Fibroblast of skin of abdomen (primary cell): ENCODE data around the gene FARS2. TPM values are rescaled to one million over a fixed set of nuclear protein-coding genes. Genes with fewer than 3 reads are reported as not detected.

Source experiments
- DNase-seq: peaks from one replicate; pipeline ENCODE4 v3.0.0-alpha.2; 2013
- polyA plus RNA-seq, 2 experiments: library from polyadenylated mRNA; unstranded; fragments of 120-200 nt; gene quantifications; one replicate each; pipeline ENCODE4 v1.2.1, GENCODE V29; 2013; ENCODE audit not compliant: insufficient read length in 2 of 2

Gene FARS2
- polyA plus RNA-seq (2013, experiment 1 of 2; ENCODE audit: insufficient read length) = 13.3 TPM
- polyA plus RNA-seq (2013, experiment 2 of 2; ENCODE audit: insufficient read length) = 12.6 TPM

DNA sequence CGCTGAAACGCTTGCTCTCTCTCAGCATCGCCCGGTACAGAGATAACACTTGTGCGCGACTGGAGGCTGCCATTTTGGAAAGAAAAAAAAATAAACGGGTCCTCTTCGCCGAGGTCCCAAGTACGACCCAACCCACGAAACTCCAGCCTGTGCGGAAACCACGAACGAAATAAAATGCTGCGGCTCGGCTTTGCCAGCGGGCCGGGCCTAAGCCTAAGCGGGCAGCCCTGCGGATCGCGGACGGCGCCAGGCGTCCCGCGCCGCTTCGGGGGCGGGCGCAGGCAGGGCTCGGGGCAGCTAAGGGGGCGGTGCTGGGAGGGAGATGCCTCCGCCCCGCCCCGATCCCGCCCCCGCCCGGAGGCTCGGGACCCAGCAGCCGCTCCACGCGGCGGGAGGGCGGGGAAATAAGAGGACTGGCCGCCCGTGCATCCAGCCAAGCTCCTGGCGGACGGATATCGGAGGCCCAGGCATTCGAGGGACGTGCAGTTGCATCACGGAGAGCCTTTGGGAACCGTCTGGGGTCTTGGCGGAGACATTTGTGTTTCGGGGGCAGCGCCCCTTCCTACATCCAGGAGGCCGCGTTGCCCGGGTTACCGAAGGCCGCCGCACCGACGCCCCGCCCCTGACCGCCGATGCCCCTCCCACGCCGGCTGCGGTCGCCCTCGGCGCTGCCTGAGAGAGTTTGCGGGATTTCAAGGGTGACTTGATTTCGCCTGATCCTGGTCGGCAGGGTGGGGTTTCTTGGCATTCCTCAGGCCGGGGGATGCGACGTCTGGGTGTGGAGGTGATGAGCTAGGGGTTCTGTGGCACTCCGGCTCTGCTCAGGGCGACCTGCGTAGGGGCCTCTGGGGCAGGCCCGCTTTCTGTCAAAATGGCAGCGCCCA is at the start of gene FARS2, which contains the start of gene LYRM4:
TSS of gene FARS2 (plus strand) at position 853 of the 884 bp plus-strand sequence.
TSS of gene LYRM4 (minus strand) at position 290 of the 884 bp plus-strand sequence. CDS start at position 73, 217 bp downstream.
- peak; percentile 89 for DNase-seq

DNA sequence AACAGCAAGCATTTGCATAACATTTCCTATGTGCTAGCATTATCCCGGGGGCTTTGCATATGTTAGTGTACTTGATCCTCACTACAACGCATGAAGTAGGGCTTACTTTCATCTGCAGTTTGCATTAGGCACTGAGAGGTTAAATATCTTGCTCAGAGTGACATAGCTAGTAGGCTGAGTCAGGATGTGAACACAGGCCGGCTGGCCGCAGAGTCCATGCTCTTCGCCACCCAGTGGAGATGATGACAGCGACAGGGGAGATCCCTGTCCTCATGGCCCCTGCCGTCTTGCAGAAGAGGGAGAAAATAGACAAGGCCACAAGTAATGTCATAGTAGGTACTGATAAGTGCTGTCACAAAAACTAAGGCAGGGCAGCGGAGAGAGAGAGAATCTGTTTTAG is 47.5 kb upstream of the FARS2 start:
- DNase-seq = peak; percentile 64

DNA sequence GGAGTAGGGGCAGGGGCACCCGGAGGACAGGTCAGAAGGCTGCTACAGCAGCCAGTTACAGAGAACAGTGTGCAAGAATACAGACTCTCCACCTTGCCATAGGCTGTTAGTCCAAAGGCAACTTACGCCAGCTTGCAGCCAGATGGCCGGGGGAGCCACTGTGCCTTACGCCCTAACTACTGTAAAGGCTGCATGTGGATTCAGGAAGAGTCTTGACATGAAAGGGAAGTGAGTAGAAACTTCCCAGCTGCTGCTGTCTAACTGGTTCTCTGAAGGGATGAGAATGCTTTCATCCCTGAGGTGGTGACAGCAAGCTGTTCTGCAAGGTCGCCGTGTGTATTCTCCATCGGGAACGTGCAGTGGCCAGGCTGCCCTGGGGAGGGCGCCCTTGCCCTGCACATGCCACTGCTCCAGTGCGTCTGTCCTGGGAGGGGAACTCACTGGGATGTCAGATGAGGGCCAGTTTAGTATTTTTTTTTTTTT is 46.7 kb upstream of the FARS2 start:
- peak; percentile 75 for DNase-seq

DNA sequence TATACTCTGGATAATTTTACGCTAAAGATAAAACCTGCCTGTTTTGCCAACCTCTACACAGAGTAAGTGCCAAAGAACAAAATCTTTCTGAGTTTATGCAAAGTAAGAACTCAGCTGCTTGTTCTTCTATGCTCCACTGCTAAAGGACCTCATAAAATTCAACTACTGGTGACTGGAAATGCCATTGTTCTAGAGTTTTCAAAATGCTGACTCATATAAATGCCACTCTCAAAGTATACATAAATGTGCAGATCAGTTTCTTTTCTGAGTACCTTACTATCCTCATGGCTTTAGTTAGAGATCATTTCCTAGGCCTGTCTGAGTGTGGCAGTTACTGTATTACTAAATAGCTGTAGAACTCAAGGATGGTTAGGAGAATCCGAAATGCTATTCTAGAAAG is 46.2 kb upstream of the FARS2 start:
- DNase-seq = peak; percentile 20

DNA sequence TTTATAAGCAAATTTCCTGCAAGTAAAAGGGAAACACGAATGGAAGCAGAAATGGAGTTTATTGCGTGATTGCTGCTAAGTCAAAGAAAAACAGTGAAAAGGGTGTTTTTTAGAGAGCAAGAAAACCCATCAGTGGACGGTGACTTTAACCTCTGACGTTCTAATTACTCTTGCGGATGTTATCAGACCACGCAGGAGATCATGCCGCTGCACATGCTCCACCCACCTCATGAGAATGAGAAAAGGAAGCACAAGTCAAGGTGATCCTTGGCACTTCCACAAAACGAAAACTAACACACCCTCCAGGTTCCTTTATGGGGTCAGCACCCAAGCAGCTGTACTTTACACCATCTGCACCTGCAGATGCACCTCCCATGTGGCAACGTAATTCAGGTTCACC is 45.5 kb upstream of the FARS2 start:
- no peak for DNase-seq

DNA sequence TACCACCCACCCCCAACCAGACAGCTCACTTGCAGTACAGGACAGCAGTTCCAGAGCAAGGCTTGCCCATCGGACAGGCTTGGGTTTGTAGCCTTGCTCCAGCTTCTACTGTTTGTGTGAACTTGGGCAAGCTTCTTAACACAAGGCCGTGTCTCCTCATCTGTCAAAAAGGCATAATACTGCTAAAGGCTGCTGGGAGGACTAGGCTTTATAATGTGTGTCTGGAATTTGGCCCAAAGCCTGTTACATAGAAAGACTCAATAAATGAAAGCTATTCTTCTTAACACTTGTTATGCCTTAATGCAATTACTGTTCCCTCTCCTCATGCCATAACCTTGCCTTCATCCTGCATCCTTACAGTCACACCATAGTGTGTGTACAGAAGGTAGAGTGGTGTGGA is 44.0 kb upstream of the FARS2 start:
- no peak for DNase-seq

DNA sequence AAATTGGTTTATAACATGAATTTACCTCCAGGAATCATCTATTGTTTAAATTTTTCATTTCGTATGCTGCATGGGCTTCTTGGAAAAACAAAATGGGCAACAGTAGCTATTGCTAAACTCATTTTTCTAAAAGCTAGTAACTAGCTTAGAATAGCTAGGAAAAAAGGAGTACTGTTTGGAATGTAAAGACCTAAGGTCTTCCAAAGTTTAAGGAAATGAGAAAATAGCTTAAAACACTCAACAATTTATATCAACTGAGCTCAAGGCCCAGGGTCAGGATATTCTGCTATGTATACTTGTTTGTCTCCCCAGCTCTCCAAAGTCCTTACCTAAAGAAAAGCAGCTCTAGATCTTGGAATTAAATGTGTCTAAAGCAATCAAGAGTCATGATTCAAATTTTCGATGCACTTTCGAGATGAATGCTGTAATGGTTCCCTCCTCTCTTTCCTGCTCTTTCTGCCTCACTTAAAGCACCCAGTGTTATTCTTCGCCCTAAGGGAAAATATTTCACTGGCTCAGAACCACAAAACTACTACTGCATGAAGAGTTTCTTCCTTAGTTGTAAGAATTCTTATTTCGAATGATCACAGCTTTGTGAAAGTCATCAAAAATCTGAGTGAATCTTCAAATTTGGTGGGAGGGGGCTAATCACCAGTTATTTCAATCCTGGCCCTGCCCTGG is 42.2 kb upstream of the FARS2 start:
- DNase-seq = no peak

DNA sequence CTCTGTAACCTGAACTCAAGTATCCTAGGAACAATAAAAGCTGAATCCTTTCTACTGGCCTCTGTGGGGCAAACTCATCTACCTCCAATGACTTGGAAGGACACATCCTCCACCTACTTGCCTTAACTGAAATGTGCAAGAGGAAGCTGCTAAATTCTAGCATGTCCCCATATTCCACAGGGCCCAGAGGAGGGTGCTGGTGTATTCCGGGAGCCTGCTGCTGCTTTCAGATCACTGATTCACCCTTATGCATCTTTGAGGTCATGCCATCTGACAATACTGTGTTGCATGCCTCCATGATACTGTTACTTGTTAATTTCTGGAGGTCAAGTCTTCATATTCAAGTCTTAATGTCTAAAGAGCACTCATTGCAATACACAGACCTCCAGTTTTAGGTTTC is 40.9 kb upstream of the FARS2 start:
- DNase-seq = no peak

DNA sequence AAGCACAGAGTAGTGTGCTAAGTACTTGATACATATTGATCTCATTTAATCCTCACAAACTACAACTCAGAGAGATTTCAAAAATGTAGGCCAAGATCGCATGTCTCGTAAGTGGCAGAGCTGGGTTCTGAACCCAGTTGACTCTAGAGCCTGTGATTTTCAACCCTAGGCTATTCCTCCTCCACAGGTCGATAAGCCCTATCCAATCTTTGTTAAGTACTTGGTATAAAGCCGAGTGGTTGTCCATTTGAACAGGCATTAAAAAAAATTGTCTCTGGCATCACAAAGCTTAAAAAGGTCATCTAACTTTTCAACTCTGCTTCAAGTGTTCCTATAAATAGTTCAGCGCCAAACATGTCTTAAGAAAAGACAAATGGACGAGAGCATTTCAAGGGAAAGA is 38.0 kb upstream of the FARS2 start:
- DNase-seq = no peak

DNA sequence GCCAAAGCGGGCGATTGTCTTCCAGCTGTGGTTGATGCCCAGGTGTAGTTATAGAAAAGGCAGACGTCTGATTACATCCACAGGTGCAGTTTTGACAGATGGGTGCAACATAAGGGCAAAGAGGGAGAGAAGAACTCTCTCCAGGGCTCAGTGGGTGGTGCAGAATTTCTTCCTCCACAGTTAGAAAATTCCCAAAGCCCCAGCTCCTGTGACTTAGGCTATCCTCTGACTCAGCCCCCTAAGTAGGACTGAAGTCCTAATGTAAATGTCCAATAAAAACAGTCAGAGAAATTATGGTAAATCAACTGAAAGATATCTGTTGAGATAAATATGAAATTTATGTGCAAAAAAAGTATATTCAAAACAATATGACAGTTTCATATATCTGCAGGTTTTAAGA is 32.0 kb upstream of the FARS2 start:
- no peak for DNase-seq

DNA sequence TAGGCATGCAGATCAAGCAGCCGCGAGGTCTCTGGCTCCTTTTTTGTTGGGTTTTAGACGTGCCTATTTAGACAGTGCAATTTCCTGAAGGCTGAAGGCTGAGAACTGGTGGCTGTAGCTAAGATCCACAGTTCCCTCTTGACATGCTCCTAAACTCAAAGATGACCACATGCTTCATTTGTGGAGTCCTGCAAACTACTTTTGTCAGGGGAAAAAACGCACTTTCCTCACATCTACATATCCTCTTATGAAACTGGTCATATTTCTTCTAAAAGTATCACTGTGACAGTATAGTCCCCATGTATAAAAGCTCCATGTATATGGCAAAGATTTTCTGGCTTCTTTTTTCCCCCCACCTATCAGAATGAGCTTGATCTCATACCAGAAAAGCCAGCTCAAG is 31.2 kb upstream of the FARS2 start:
- no peak for DNase-seq

DNA sequence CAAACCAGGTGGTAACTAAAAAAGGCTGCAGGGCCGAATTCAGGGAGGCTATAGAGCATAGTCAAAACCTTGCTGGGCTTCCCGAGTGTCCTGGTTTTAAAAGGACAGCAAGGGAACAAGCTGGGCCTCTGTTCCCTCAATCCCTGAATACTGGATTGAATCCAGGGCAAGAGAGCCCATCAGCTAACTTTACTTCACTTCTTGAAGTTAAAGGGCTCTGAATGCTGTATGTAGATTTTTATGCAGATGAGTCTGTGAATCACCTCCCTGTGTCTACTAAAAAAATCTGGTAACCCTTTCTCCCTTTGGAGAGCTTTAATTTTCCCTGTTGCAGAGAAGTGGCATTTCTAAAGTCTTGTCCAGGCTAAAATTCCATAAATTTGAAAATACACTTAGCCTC is 30.0 kb upstream of the FARS2 start:
- DNase-seq = no peak

DNA sequence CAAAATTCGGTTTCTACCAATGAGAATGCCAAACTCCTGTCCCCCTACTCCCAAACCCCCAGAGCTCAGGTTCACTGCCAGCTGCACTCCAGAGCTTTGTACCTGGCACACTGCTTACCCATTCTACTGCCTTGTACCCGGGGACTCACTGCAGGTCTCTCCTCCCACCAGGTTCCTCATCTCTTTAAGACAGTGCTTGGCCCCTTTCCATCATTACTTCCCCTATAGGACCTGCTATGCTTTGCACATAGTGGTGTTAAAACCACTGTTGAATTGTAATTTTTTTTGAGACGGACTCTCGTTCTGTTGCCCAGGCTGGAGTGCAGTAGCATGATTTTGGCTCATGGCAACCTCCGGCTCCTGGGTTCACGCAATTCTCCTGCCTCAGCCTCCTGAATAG is 26.4 kb upstream of the FARS2 start:
- DNase-seq = no peak

DNA sequence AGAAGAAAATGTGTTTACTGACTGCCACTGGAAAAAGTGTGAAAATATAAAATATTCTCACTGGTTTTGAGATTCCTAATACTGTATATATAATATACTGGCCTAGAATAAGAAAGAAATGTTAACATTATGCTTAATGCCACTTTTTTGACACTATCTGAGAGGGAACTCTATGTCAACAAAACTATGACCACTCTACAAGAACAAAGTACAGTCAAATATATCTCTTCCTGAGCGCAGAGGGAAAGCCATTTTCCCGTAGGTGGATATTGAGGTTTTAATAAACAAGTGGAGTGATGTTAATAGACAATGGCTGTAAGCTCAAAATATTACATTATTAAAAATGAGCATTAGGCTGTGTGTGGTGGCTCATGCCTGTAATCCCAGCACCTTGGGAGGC is 25.5 kb upstream of the FARS2 start:
- no peak for DNase-seq

DNA sequence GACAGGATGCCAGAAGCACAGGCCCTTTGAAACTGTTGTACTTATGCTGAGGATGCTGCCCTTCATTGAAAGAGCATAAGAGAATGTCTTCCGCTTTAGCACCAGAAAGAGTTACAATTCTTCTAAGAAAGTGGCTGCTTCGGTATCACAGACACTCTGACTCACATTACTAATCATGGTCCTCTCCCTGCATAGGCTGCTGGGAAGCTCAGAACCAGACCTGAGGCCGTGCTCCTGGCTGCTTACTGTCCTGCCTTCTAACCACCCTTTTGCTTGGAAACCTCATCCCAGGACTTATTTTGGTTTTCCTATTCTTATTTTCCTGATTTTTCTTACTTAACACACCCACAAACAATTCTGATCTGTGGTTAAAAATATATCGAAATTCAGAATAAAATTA is 23.5 kb upstream of the FARS2 start:
- no peak for DNase-seq

DNA sequence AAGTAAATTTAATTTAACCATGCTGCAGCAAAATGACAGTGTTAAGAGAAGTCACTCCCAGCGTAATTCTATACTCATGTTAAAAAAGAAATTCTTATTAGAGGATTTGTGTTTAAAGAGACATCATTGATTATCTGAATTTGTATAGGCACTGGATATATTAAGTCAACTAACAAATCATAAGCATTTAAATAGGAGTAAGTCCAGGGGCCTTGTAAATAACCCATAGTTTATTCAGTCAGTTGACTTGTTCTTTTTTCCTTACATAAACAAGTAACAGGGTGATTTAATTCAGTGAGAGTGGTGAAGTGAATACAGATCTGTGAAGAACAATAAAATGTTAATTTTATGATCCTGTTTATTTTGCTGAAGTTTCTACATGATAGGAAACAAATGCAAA is 23.0 kb upstream of the FARS2 start:
- DNase-seq = no peak

DNA sequence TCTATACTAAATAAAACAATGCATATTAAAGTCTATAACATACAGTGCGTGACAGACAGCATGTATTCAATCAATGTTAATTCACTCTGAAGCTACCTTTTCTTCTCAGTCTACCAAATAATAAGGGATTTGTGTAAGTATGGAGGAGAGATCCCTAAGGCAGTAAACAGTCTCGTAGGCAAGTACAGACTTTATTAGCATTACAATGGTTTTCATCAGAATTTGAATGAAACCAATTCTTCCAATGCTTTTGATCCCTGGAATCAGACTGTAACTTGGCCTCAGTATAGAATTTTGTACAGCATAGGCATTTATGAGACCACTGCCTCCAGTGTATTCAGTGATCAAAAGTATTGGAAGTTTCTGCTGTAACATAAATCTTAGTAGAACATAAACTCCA is 20.1 kb upstream of the FARS2 start:
- no peak for DNase-seq

DNA sequence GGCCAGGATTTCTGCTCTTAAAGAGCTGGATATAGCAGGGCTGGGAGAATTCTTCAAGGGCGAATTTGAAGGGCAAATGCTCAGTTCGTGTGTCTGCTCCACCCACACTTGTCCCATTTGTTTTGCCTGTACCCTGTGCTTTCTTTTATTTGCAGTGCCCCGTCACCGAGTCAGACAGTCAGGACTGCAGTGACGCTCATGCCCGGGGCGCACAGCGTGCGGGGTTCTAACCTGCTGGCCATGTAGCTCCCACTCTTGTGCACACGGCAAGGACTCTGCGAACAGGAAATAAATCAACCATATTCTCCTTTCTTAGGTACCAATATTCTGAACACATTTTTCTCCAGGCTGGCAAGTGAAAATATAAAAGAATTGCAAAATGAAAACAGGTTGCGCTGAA is 18.2 kb upstream of the FARS2 start:
- no peak for DNase-seq

DNA sequence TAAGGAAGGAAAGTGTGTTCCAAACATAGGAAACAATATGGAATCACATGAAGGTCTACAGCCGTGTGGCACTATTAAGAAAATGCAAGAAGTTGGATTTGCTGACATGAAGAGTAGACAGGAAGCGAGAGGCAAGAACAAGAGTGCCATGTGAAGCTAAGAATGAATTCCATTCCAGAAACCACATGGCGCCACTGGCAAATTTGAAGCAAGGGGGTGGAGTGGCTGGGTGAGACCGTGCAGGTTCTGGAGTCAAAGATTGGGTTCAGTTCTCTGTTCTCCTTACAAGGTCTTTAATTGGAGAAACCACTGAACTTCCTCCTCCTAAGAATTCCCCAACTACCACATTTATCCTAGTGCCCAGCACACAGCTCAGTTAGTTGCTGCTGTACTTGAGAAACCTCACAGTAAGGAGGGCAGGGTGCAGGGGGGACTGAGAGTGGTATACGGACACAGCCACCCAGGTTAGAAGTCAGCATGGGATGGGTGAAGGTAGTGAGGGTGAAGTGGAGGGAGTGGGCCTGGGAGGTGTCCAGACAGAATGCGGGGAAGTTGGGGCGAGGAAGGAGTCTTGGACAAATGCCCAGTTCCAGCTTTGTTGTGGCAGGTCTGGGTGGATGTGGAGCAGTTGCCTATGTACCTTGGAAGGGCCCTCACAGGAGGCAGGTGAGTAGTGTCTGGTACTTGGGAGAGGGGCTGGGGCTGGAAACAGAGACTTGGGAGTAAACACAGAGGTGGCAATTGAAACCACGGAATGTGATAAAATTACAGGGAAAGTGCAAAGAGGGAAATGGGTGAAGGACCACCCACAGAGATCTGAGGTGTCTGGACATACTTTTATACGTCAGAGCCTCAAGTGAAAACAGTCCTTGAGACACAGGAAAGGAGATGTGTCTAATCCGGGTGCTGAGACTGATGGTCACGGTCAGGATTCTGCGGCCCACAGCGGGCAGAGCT is 14.9 kb upstream of the FARS2 start:
- DNase-seq = no peak

DNA sequence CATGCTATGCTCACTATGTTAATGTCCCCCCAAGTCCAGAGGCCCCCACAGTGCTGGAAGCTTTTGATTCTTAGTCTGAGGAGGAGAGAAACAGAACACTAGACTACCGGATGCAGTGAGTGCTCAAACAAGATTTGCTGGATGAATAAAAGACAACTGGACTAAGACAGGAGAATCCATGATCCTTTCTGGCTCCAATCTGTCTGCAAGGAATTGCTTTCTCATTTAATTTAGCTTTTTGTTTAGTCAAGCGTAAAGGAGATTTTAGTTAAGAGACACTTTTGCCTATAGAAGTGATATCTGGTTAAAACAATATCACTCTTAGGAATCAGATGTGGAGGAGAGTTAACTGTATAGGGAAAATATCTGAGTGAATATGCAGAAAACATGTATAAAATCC is 14.1 kb upstream of the FARS2 start:
- no peak for DNase-seq

DNA sequence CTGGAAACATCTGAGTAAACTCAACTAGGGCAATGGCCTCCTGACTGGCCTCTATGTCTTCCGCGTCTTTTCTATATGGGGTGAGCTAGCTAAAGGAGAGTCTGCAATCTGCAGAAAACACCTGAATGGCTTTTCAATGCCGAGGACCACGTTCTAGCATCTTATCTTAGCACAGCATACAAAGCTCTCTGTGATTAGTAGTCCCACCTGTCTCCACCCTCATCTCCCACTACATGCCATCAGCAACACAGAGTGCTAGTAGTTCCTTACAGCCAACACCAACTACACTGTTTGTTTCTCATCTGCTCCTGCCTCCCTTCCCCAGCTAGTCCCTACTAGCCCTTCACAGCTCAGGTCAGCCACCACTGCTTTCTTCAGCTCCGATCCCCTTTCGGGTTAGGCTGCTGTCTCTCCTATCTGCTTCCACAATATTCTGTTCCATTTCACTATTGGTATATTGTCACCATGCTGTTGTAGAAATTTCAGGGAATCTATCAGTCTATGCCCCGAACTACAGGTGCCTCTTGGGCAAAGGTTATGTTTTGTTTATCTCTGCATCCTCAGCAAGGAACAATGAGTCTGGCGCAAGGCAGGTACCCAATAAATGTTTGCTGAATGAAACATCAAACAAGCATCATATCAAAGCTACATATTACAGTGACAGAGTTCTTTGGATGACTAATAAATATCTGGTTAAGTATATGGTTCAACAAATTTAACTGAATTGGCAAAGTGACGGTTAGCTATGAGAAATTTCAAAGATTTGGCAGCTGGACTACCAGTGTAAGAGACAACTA is 12.8 kb upstream of the FARS2 start:
- DNase-seq = no peak
